ENCODE measurements around the gene UQCRH. TPM values are rescaled to one million over a fixed set of nuclear protein-coding genes. Genes with fewer than 3 reads are reported as not detected.

Gene UQCRH
- total RNA-seq, 1 donor from 2014 or later: 762 TPM

GRCh38 chr1:46268578-46268977 lies 34.9 kb upstream of the UQCRH start:
- H3K4me3 ChIP-seq (ENCODE audit: low read depth, low read length): no peak overlapping the region
- FAIRE-seq (no peak), DNase-seq (ENCODE audit: low read depth) (no peak)
- TF ChIP-seq CTCF (IDR thresholded peaks at IDR 0.05; ENCODE audit: insufficient read depth, low read length, severe bottlenecking): no peak
- H3K27me3 ChIP-seq (ENCODE audit: control insufficient read depth, insufficient read depth, low read length): no peaks in the 10 kb centered on the region
- peaks cover 1% of the 10 kb centered on the region for H3K36me3 ChIP-seq (ENCODE audit: control insufficient read depth, insufficient read depth, low read length)

GRCh38 chr1:46274225-46275029 lies 29.1 kb upstream of the UQCRH start:
- no peak for TF ChIP-seq CTCF (IDR thresholded peaks at IDR 0.05; ENCODE audit: insufficient read depth, low read length, severe bottlenecking)
- peaks cover 4% of the 10 kb centered on the region for H3K36me3 ChIP-seq (ENCODE audit: control insufficient read depth, insufficient read depth, low read length)
- FAIRE-seq (no peak), DNase-seq (ENCODE audit: low read depth) (no peak)
- H3K4me3 ChIP-seq (ENCODE audit: low read depth, low read length): no peak overlapping the region
- H3K27me3 ChIP-seq (ENCODE audit: control insufficient read depth, insufficient read depth, low read length): no peaks in the 10 kb centered on the region

GRCh38 chr1:46275030-46275337 lies 28.5 kb upstream of the UQCRH start:
- no peak for TF ChIP-seq CTCF (IDR thresholded peaks at IDR 0.05; ENCODE audit: insufficient read depth, low read length, severe bottlenecking)
- DNase-seq (ENCODE audit: low read depth) (no peak), FAIRE-seq (no peak)
- no peaks in the 10 kb centered on the region for H3K27me3 ChIP-seq (ENCODE audit: control insufficient read depth, insufficient read depth, low read length)
- H3K4me3 ChIP-seq (ENCODE audit: low read depth, low read length): no peak overlapping the region
- peaks cover 4% of the 10 kb centered on the region for H3K36me3 ChIP-seq (ENCODE audit: control insufficient read depth, insufficient read depth, low read length)

- Histone ChIP-seq H3K36me3 (ENCODE audit: control insufficient read depth, insufficient read depth, low read length) (peaks cover 13% of the 10 kb centered on the region), H3K27me3 (ENCODE audit: control insufficient read depth, insufficient read depth, low read length) (no peaks in the 10 kb centered on the region), H3K4me3 (ENCODE audit: low read depth, low read length) (no peak overlapping the region)
- FAIRE-seq: no peak
- no peak for TF ChIP-seq CTCF (IDR thresholded peaks at IDR 0.05; ENCODE audit: insufficient read depth, low read length, severe bottlenecking)
- no peak for DNase-seq (ENCODE audit: low read depth)
Observed at GRCh38 chr1:46277658-46278373, 25.7 kb upstream of the UQCRH start.

- no peaks in the 10 kb centered on the region for H3K27me3 ChIP-seq (ENCODE audit: control insufficient read depth, insufficient read depth, low read length)
- peaks cover 13% of the 10 kb centered on the region for H3K36me3 ChIP-seq (ENCODE audit: control insufficient read depth, insufficient read depth, low read length)
- FAIRE-seq: no peak
- TF ChIP-seq CTCF (IDR thresholded peaks at IDR 0.05; ENCODE audit: insufficient read depth, low read length, severe bottlenecking): no peak
- no peak overlapping the region for H3K4me3 ChIP-seq (ENCODE audit: low read depth, low read length)
- DNase-seq (ENCODE audit: low read depth): peak; percentile 46
Observed at GRCh38 chr1:46278807-46279206, 24.7 kb upstream of the UQCRH start.
